K562 (cell line): ENCODE data around the gene TLCD4. TPM values are rescaled to one million over a fixed set of nuclear protein-coding genes. Genes with fewer than 3 reads are reported as not detected.

ENCODE experiments used
- BRCA1 ChIP-seq, 2 experiments: fragments of 450-650 bp in 1 of 2; sonication (generic) in 1 of 2; formaldehyde crosslinking in 1 of 2; IDR thresholded peaks; 2 replicates each; pipeline versions ENCODE4 v1.5.0 to v1.6.1; 2017 to 2020; ENCODE audit warnings: mild to moderate bottlenecking in 1 of 2, missing genetic modification reagents in 1 of 2
- CBX8 ChIP-seq: fragments of 200-600 bp; sonication (generic); IDR thresholded peaks from 2 replicates; pipeline ENCODE4 v1.6.1; 2012; ENCODE audit warnings: borderline replicate concordance, mixed run types, low read depth, mild to moderate bottlenecking, moderate library complexity, mixed read lengths, low read length, control low read depth, inconsistent platforms; ENCODE audit not compliant: poor library complexity, severe bottlenecking; ENCODE audit errors: extremely low read depth
- E2F6 ChIP-seq, 2 experiments: IDR thresholded peaks; 2 replicates each; pipeline ENCODE4 v1.6.1; 2011; ENCODE audit warnings: borderline replicate concordance in 1 of 2, control low read depth in 1 of 2, low read depth in 1 of 2, low read length in 1 of 2, mild to moderate bottlenecking in 1 of 2, mixed read lengths in 1 of 2, moderate library complexity in 1 of 2; ENCODE audit not compliant: insufficient read depth in 1 of 2, insufficient read length in 1 of 2, poor library complexity in 1 of 2, severe bottlenecking in 1 of 2; ENCODE audit errors: extremely low read depth in 1 of 2
- FOSL1 ChIP-seq: fragments of 200-800 bp; sonication (Bioruptor generic); conservative IDR thresholded peaks from 2 replicates; pipeline ENCODE4 v1.6.1; 2016; ENCODE audit warnings: missing genetic modification characterization, missing compliant biosample characterization
- FUS ChIP-seq: fragments of 200-400 bp; formaldehyde crosslinking; optimal IDR thresholded peaks from 2 replicates; pipeline ENCODE3; 2017; ENCODE audit warnings: low read depth, low read length
- IRF2 ChIP-seq: sonication (generic); formaldehyde crosslinking; IDR thresholded peaks from 2 replicates; pipeline ENCODE4 v1.8.1; 2022; ENCODE audit warnings: mild to moderate bottlenecking, missing genetic modification reagents
- MXI1 ChIP-seq: IDR thresholded peaks from 2 replicates; pipeline ENCODE4 v1.6.1; 2011; ENCODE audit warnings: low read depth, mild to moderate bottlenecking, improper control_type of control experiment, low read length
- PTRF ChIP-seq: fragments of 450-650 bp; IDR thresholded peaks from 2 replicates; pipeline ENCODE4 v1.6.1; 2016; ENCODE audit warnings: mild to moderate bottlenecking, missing genetic modification characterization, missing compliant biosample characterization
- XRCC5 ChIP-seq: fragments of 200-400 bp; formaldehyde crosslinking; IDR thresholded peaks from 2 replicates; pipeline ENCODE4 v1.6.1; 2017; ENCODE audit warnings: low read depth, mild to moderate bottlenecking, low read length
- ZBTB2 ChIP-seq: fragments of 450-650 bp; IDR thresholded peaks from 2 replicates; pipeline ENCODE4 v1.6.1; 2016; ENCODE audit warnings: antibody characterized with exemption
- ZFP30 ChIP-seq: fragments of 250-450 bp; sonication (Bioruptor Pico); IDR thresholded peaks from 2 replicates; pipeline ENCODE4 v1.8.0; 2022; ENCODE audit warnings: moderate library complexity, mild to moderate bottlenecking, inconsistent platforms, borderline replicate concordance
- ZHX1 ChIP-seq: fragments of 150-350 bp; conservative IDR thresholded peaks from 2 replicates; pipeline ENCODE4 v1.6.1; 2014; ENCODE audit warnings: low read length
- ZNF316 ChIP-seq: fragments of 450-650 bp; IDR thresholded peaks from 2 replicates; pipeline ENCODE4 v1.6.1; 2016
- ZNF592 ChIP-seq: fragments of 450-650 bp; IDR thresholded peaks from 2 replicates; pipeline ENCODE4 v1.6.1; 2017; ENCODE audit warnings: antibody characterized with exemption, mild to moderate bottlenecking
- ZNF707 ChIP-seq: fragments of 250-450 bp; sonication (Bioruptor Pico); conservative IDR thresholded peaks from 2 replicates; pipeline ENCODE4 v1.8.0; 2022; ENCODE audit warnings: inconsistent platforms, mild to moderate bottlenecking, moderate library complexity
- ZNF764 ChIP-seq: fragments of 250-450 bp; sonication (Bioruptor Pico); IDR thresholded peaks from 2 replicates; pipeline ENCODE4 v1.4.0; 2020; ENCODE audit warnings: low read depth, mild to moderate bottlenecking, moderate library complexity
- ZNF766 ChIP-seq: fragments of 200-800 bp; sonication (Bioruptor generic); conservative IDR thresholded peaks from 2 replicates; pipeline ENCODE4 v1.6.1; 2016; ENCODE audit warnings: missing genetic modification characterization, missing compliant biosample characterization
- ZNF830 ChIP-seq: fragments of 250-450 bp; sonication (Bioruptor Pico); IDR thresholded peaks from 2 replicates; pipeline ENCODE4 v1.5.0; 2021; ENCODE audit warnings: mild to moderate bottlenecking
- polyA plus RNA-seq, 8 experiments: library from polyadenylated mRNA; depleted of rRNA in 4 of 8; stranded (reverse) in 5 of 8; unstranded in 3 of 8; fragments of >200 nt; fragmentation: Nextera tagmentation in 2 of 8; fragmentation: Illumina TruSeq in 1 of 8; extraction: Ambion mirVana in 2 of 8; extraction: Trizol in 1 of 8; gene quantifications; 2 replicates each; pipeline versions ENCODE4 v1.2.1 to v1.2.3, GENCODE V29; 2011 to 2014; ENCODE audit warnings: inconsistent platforms in 1 of 8, missing spikeins in 1 of 8
- total RNA-seq, 7 experiments: library from RNA; depleted of rRNA in 6 of 7; stranded (reverse); fragments of >200 nt in 6 of 7; fragmentation: Illumina TruSeq in 2 of 7; extraction: Trizol in 2 of 7; gene quantifications; 2 replicates each; pipeline versions ENCODE4 v1.2.1 to v1.2.3, GENCODE V29; 2011 to 2021; ENCODE audit warnings: low replicate concordance in 1 of 7

The TLCD4 gene
- total and polyA plus RNA-seq, 9 of the 15 experiments (the other 6 are each of a cell fraction or from before 2014, with no cell fraction given), result 3.5 to 19.8 (median 7.6) TPM

- TF ChIP-seq ZBTB2, result 0 out of 2 replicates have a peak, but pooled peaks have one; percentile 49
- no peak for TF ChIP-seq MXI1
- TF ChIP-seq BRCA1 (IDR thresholded peaks at IDR 0.05), result no peak
- TF ChIP-seq BRCA1 (CRISPR knock-in tag; IDR thresholded peaks at IDR 0.05), result no peak
- no peak for TF ChIP-seq ZFP30
- no peak for TF ChIP-seq FUS
- TF ChIP-seq IRF2 (CRISPR knock-in tag), result no peak
- TF ChIP-seq ZNF707, result no peak
- TF ChIP-seq ZNF316, result no peak
- TF ChIP-seq XRCC5, result no peak
- no peak for TF ChIP-seq ZNF764 (CRISPR knock-in tag)
- no peak for TF ChIP-seq PTRF
- no peak for TF ChIP-seq ZNF830 (CRISPR knock-in tag)
- TF ChIP-seq ZHX1, result no peak
- TF ChIP-seq ZNF766, result no peak
- no peak for TF ChIP-seq FOSL1 (tag)
- peak; percentile 53 for TF ChIP-seq ZNF592
- TF ChIP-seq CBX8, result no peak
- no peak for TF ChIP-seq E2F6 (IDR thresholded peaks at IDR 0.05; ENCODE audit: borderline replicate concordance in 1 of 2, extremely low read depth in 1 of 2, insufficient read depth in 1 of 2, insufficient read length in 1 of 2, low read depth in 1 of 2, low read length in 1 of 2, poor library complexity in 1 of 2, severe bottlenecking in 1 of 2)
Measured at GRCh38 chr1:95085376-95085775, 31.8 kb upstream of the TLCD4 start (continued).
